Astrocyte (in vitro differentiated cells and primary cell): ENCODE results near the gene TAGLN2.

Experiments
- EZH2 ChIP-seq: IDR thresholded peaks from 2 replicates; pipeline ENCODE4 v1.6.1; 2012; ENCODE audit warnings: mild to moderate bottlenecking, low read length, inconsistent platforms; ENCODE audit not compliant: insufficient read depth
- TF ChIP-seq, protein P1 (sequence below): IDR thresholded peaks from 2 replicates; pipeline ENCODE4 v1.5.1; 2011; ENCODE audit warnings: low read depth, mild to moderate bottlenecking, inconsistent platforms, low read length, moderate library complexity; ENCODE audit not compliant: insufficient read depth

DNA sequence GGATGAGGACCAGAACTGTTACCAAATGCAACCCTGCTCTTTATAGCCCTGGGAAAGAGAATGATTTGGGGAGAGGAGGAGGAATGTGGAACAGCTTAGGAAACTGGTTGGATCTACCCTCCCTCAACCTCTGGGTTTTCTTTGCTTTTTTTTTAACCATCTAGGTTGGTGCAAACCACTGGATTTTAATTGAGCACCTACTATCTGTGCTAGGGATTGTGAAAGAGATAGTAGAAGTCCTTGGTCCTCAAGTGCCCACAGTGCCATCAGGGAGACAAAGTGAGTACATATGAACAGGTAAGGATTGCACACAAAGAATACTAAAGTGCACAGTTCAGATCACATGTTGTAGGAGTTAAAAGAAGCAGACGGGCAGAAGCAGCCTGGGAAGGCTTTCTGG is 4.7 kb downstream of the TAGLN2 start:
- TF ChIP-seq, protein P1, sequence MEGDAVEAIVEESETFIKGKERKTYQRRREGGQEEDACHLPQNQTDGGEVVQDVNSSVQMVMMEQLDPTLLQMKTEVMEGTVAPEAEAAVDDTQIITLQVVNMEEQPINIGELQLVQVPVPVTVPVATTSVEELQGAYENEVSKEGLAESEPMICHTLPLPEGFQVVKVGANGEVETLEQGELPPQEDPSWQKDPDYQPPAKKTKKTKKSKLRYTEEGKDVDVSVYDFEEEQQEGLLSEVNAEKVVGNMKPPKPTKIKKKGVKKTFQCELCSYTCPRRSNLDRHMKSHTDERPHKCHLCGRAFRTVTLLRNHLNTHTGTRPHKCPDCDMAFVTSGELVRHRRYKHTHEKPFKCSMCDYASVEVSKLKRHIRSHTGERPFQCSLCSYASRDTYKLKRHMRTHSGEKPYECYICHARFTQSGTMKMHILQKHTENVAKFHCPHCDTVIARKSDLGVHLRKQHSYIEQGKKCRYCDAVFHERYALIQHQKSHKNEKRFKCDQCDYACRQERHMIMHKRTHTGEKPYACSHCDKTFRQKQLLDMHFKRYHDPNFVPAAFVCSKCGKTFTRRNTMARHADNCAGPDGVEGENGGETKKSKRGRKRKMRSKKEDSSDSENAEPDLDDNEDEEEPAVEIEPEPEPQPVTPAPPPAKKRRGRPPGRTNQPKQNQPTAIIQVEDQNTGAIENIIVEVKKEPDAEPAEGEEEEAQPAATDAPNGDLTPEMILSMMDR = no peak
- no peak for TF ChIP-seq EZH2
